BLaER1 treated with 17β-estradiol and CSF1 and Interleukin-3, amounts not matched to agents 10 nM and 100 nM (cell line): ENCODE data around the gene C2.

Experiments
- H3K27ac ChIP-seq, 11 experiments: shearing (Covaris generic); formaldehyde crosslinking; 2 replicates each; pipeline ENCODE4 v1.8.1; 2022
- H3K27me3 ChIP-seq, 11 experiments: shearing (Covaris generic); formaldehyde crosslinking; 2 replicates each; pipeline ENCODE4 v1.8.1; 2022
- H3K36me3 ChIP-seq, 11 experiments: shearing (Covaris generic); formaldehyde crosslinking; 2 replicates each; pipeline ENCODE4 v1.8.1; 2022
- H3K4me1 ChIP-seq, 10 experiments: shearing (Covaris generic); formaldehyde crosslinking; 2 replicates each; pipeline ENCODE4 v1.8.1; 2022
- H3K4me2 ChIP-seq, 11 experiments: shearing (Covaris generic); formaldehyde crosslinking; 2 replicates each; pipeline ENCODE4 v1.8.1; 2022
- H3K4me3 ChIP-seq, 10 experiments: shearing (Covaris generic); formaldehyde crosslinking; 2 replicates each; pipeline ENCODE4 v1.8.1; 2022
- H3K9ac ChIP-seq, 11 experiments: shearing (Covaris generic); formaldehyde crosslinking; 2 replicates each; pipeline ENCODE4 v1.8.1; 2022
- H3K9me3 ChIP-seq, 11 experiments: shearing (Covaris generic); formaldehyde crosslinking; replicated peaks in 1 of 11; 2 replicates each; pipeline ENCODE4 v1.8.1; 2022
- H4K20me1 ChIP-seq, 11 experiments: shearing (Covaris generic); formaldehyde crosslinking; 2 replicates each; pipeline ENCODE4 v1.8.1; 2022
- Cebpa-rat ChIP-seq, 11 experiments: shearing (Covaris generic); IDR thresholded peaks; 2 replicates each; pipeline ENCODE4 v1.8.1; 2022

C2 gene

GRCh38 chr6:31884528-31885035 lies 42.9 kb upstream of the C2 start:
- Histone ChIP-seq H3K36me3 (peaks cover 93 to 100% (median 99%) of the 10 kb centered on the region in 11 experiments), H4K20me1 (peaks cover 0 to 48% (median 5%) of the 10 kb centered on the region in 11 experiments; a peak in 8 of 22 replicates), H3K27ac (no peak overlapping the region), H3K4me2 (no peak overlapping the region), H3K9ac (0 out of 22 replicates have a peak overlapping the region, but pooled peaks of 1 of the 11 experiments have one; percentile 18), H3K9me3 (no peaks in the 10 kb centered on the region), H3K4me1 (no peaks in the 10 kb centered on the region), H3K27me3 (no peaks in the 10 kb centered on the region), H3K4me3 (no peak overlapping the region)
- TF ChIP-seq Cebpa-rat (IDR thresholded peaks at IDR 0.05): no peak

- H3K27ac ChIP-seq: no peak overlapping the region
- no peaks in the 10 kb centered on the region for H3K9me3 ChIP-seq
- no peak overlapping the region for H3K9ac ChIP-seq
- no peak overlapping the region for H3K4me2 ChIP-seq
- no peak overlapping the region for H3K4me3 ChIP-seq
- TF ChIP-seq Cebpa-rat (IDR thresholded peaks at IDR 0.05): no peak
- H4K20me1 ChIP-seq: peaks cover 0 to 40% (median 5%) of the 10 kb centered on the region in 11 experiments; a peak in 8 of 22 replicates
- no peaks in the 10 kb centered on the region for H3K4me1 ChIP-seq
- H3K27me3 ChIP-seq: no peaks in the 10 kb centered on the region
- H3K36me3 ChIP-seq: peaks cover 86 to 99% (median 96%) of the 10 kb centered on the region in 11 experiments
Observed at GRCh38 chr6:31886541-31886991, 41.0 kb upstream of the C2 start.

DNA sequence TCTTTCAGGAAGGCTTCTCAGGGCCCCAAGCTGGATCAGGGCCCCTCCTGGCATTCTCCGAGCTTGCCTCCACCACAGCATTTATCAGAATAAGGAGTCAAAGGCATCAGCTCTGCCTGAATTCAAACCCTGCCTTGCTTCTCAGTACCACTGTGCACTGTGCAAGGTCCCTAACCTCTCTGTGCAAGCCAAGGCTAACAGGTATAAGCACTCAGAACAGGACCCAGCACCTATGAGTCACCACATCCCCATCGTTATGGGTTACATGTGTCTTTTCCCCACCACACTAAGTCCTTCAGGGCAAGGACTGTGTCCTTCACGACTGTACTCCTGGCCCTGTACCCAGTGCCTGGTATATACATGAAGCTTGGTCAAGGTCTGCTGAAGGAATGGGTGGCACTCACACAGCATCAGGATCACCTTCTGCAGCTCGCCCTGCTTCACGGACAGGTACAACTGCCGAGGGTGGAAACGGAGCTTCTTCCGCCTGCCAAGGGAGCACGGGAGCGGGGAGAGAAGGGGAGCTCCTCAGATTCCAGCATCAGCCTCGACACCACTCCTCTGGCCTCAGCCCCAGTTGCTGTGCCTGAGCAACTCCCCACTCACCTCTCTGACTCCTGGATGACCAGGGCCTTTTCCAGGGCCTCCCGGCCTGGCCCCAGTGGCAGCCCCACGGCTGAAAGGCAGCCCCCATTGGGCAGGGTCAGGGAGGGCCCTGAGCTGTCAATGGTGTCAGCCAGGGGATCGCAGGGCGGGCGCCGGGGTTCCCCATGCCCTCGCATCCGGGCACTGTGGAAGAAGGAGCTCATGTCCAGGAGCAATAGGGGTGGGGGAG lies 40.1 kb upstream of the C2 start:
- Histone ChIP-seq H3K27ac (no peak overlapping the region), H3K4me2 (no peak overlapping the region), H3K36me3 (peaks cover 88 to 99% (median 96%) of the 10 kb centered on the region in 11 experiments), H3K9me3 (no peaks in the 10 kb centered on the region), H4K20me1 (peaks cover 0 to 46% (median 5%) of the 10 kb centered on the region in 11 experiments; a peak in 8 of 22 replicates), H3K4me3 (no peak overlapping the region), H3K9ac (no peak overlapping the region), H3K4me1 (peaks cover 0 to 1% (median 0%) of the 10 kb centered on the region in 10 experiments; a peak in 4 of 20 replicates), H3K27me3 (no peaks in the 10 kb centered on the region)
- no peak for TF ChIP-seq Cebpa-rat (IDR thresholded peaks at IDR 0.05)

- Histone ChIP-seq H3K36me3 (peaks cover 87 to 99% (median 96%) of the 10 kb centered on the region in 11 experiments), H3K27ac (no peak overlapping the region), H4K20me1 (peaks cover 0 to 38% (median 5%) of the 10 kb centered on the region in 11 experiments; a peak in 8 of 22 replicates), H3K4me2 (no peak overlapping the region), H3K4me1 (peaks cover 10 to 13% (median 11%) of the 10 kb centered on the region in 10 experiments), H3K9me3 (no peaks in the 10 kb centered on the region), H3K27me3 (no peaks in the 10 kb centered on the region), H3K9ac (no peak overlapping the region), H3K4me3 (no peak overlapping the region)
- no peak for TF ChIP-seq Cebpa-rat (IDR thresholded peaks at IDR 0.05)
Observed at GRCh38 chr6:31888276-31889258, 39.0 kb upstream of the C2 start.

DNA sequence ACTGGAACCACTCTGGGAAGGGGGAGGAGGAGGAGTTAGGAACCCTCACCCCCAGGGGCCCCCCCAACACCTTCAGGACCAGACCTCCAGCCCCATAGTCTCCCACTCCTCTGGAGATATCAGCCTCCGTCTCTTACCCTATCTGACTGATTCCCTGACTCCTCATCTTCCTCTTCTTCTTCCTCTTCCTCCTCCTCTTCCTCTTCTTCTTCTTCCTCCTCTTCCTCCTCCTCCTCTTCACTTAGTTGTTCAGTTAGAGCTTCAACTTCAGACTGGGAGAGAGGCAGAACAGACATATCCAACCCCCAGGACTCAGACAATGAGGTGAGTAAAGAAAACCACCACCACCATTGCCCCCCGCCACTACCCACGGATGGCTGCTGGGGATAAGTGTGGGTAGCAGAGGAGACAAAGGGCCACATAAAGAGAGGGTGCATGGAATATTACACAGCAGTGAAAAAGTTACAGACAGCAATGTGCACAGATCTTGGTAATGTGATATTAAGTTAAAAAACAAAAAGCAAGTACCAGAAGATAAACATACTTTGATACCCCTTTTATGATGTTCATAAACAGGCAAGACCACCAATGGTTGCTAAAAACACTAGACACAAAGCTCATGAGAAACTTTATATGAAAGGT lies 38.1 kb upstream of the C2 start:
- Histone ChIP-seq H3K4me1 (peaks cover 11 to 19% (median 13%) of the 10 kb centered on the region in 10 experiments), H3K9me3 (no peaks in the 10 kb centered on the region), H3K4me2 (no peak overlapping the region), H3K4me3 (no peak overlapping the region), H3K36me3 (peaks cover 90 to 99% (median 96%) of the 10 kb centered on the region in 11 experiments), H4K20me1 (peaks cover 0 to 38% (median 5%) of the 10 kb centered on the region in 11 experiments; a peak in 8 of 22 replicates), H3K27ac (no peak overlapping the region; a peak in 1 of 22 replicates), H3K9ac (no peak overlapping the region), H3K27me3 (no peaks in the 10 kb centered on the region)
- no peak for TF ChIP-seq Cebpa-rat (IDR thresholded peaks at IDR 0.05)

DNA sequence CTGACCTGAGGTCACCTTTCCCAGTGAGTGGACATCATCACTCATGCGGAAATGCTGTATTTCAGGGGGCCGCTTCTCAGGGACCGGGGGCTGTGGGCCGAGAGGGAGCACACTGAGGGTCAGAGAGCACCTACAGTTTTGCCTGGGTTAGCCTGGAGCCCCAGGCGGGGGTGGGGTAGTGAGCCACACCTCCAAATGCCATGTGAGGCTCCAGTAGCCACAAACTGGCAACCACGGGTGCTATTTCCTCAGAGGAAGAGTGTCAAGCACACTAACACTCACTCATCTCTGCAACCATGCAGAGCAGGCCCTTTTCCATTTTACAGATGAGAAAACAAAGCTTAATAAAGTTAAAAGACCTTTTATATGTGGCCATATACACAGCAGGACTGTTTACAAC lies 34.7 kb upstream of the C2 start:
- Histone ChIP-seq H3K27ac (peak overlapping the region in 8 of 11 experiments; percentile 1 to 54 (median 34); a peak in 15 of 22 replicates), H3K4me1 (peaks cover 22 to 34% (median 26%) of the 10 kb centered on the region in 10 experiments), H3K4me3 (no peak overlapping the region), H3K9me3 (no peaks in the 10 kb centered on the region), H4K20me1 (peaks cover 0 to 25% (median 5%) of the 10 kb centered on the region in 11 experiments; a peak in 8 of 22 replicates), H3K27me3 (no peaks in the 10 kb centered on the region), H3K9ac (peak overlapping the region in 9 of 11 experiments; percentile 28 to 61 (median 48); a peak in 15 of 22 replicates), H3K4me2 (peak overlapping the region in 10 of 11 experiments; percentile 18 to 49 (median 36); a peak in 17 of 22 replicates), H3K36me3 (peaks cover 71 to 87% (median 82%) of the 10 kb centered on the region in 11 experiments)
- no peak for TF ChIP-seq Cebpa-rat (IDR thresholded peaks at IDR 0.05)

GRCh38 chr6:31896493-31896855 lies 31.0 kb upstream of the C2 start:
- peaks cover 43 to 51% (median 48%) of the 10 kb centered on the region in 11 experiments for H3K36me3 ChIP-seq
- peaks cover 48 to 65% (median 53%) of the 10 kb centered on the region in 10 experiments for H3K4me1 ChIP-seq

More at GRCh38 chr6:31896493-31896855, 31.0 kb upstream of the C2 start:
- peak overlapping the region; percentile 5 to 81 (median 76); a peak in 20 of 22 replicates for H3K27ac ChIP-seq
- H3K9me3 ChIP-seq: no peaks in the 10 kb centered on the region
- H3K4me3 ChIP-seq: peak overlapping the region; percentile 70 to 90 (median 82)
- peaks cover 0 to 10% (median 0%) of the 10 kb centered on the region in 11 experiments; a peak in 3 of 22 replicates for H4K20me1 ChIP-seq
- peak overlapping the region; percentile 77 to 90 (median 85) for H3K9ac ChIP-seq
- H3K4me2 ChIP-seq: peak overlapping the region; percentile 80 to 98 (median 95)
- H3K27me3 ChIP-seq: no peaks in the 10 kb centered on the region
- TF ChIP-seq Cebpa-rat (IDR thresholded peaks at IDR 0.05): no peak
